ENCODE data around the gene POT1. TPM values are rescaled to one million over a fixed set of nuclear protein-coding genes. Genes with fewer than 3 reads are reported as not detected.

The POT1 gene
- total RNA-seq, 4 donors from 2014 or later = 25.5 to 50.4 (median 33.5) TPM

DNA sequence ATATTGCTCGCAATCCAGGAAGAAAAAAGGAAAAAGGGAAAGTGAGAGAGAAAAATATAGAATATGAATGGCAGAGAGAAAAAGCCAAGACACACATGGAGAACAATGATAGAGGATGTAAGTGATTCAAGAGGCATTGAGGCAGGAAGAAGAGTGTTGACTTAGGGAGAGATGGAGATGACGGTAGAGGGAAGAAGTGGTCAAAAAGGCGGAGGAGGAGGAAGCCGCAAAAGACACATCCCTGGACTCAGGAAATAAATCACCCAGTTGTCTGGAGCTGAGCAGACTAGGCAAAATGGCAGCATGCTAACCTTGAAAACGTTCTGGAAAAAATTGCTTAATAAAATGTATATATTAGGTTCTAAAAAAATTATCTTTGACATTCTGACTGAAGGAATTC, 146.4 kb downstream of the POT1 start:
- WGBS, 2 donors = 80 to 83% methylated on average over 5 of the region's 5 CpGs
- TF ChIP-seq POLR2A (IDR thresholded peaks at IDR 0.05) (no peak), EP300 (IDR thresholded peaks at IDR 0.05) (no peak)
- TF ChIP-seq, protein P1, sequence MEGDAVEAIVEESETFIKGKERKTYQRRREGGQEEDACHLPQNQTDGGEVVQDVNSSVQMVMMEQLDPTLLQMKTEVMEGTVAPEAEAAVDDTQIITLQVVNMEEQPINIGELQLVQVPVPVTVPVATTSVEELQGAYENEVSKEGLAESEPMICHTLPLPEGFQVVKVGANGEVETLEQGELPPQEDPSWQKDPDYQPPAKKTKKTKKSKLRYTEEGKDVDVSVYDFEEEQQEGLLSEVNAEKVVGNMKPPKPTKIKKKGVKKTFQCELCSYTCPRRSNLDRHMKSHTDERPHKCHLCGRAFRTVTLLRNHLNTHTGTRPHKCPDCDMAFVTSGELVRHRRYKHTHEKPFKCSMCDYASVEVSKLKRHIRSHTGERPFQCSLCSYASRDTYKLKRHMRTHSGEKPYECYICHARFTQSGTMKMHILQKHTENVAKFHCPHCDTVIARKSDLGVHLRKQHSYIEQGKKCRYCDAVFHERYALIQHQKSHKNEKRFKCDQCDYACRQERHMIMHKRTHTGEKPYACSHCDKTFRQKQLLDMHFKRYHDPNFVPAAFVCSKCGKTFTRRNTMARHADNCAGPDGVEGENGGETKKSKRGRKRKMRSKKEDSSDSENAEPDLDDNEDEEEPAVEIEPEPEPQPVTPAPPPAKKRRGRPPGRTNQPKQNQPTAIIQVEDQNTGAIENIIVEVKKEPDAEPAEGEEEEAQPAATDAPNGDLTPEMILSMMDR (IDR thresholded peaks at IDR 0.05) = no peak
- no peak overlapping the region for H3K27ac ChIP-seq

GRCh38 chr7:124781907-124782734, 147.5 kb downstream of the POT1 start:
- Histone ChIP-seq H3K36me3 (no peaks in the 10 kb centered on the region), H3K4me1 (no peaks in the 10 kb centered on the region), H3K27me3 (no peaks in the 10 kb centered on the region), H3K9me3 (no peaks in the 10 kb centered on the region), H3K4me3 (no peak overlapping the region), H3K27ac (no peak overlapping the region)
- no peak for DNase-seq (ENCODE audit: low spot score in 2 of 2)
- WGBS, 2 donors = 68 to 69% methylated on average over 12 of the region's 12 CpGs
- TF ChIP-seq POLR2A (IDR thresholded peaks at IDR 0.05) (no peak), EP300 (IDR thresholded peaks at IDR 0.05) (no peak)
- TF ChIP-seq, protein P1 (IDR thresholded peaks at IDR 0.05) = no peak

More for the DNA sequence above, 146.4 kb downstream of the POT1 start:
- no peak for DNase-seq (ENCODE audit: low spot score in 2 of 2)
- no peak overlapping the region for H3K4me3 ChIP-seq
- H3K9me3 ChIP-seq = no peaks in the 10 kb centered on the region
- no peaks in the 10 kb centered on the region for H3K27me3 ChIP-seq
- no peaks in the 10 kb centered on the region for H3K4me1 ChIP-seq
- no peaks in the 10 kb centered on the region for H3K36me3 ChIP-seq

DNA sequence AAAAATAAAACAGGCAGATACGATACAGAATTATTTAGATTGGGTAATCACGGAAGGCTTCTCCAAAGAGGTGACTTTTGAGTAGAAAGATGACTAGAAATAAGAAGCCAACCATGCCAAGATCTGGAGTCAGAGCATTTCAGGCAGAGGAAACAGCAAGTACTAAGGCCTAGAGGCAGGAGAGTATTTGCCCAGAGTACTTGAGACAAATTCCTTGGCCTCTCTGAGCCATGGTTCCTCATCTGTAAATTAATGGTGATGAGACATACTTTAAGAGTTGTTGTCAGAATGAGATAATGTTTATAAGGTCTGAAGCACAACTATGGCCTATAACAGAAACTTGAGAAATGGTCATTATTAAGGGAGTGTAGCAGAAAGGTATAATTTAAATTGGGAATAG, 148.2 kb downstream of the POT1 start:
- Histone ChIP-seq H3K27me3 (no peaks in the 10 kb centered on the region), H3K27ac (no peak overlapping the region)
- WGBS, 2 donors = 93% methylated on average over 2 of the region's 2 CpGs

DNA sequence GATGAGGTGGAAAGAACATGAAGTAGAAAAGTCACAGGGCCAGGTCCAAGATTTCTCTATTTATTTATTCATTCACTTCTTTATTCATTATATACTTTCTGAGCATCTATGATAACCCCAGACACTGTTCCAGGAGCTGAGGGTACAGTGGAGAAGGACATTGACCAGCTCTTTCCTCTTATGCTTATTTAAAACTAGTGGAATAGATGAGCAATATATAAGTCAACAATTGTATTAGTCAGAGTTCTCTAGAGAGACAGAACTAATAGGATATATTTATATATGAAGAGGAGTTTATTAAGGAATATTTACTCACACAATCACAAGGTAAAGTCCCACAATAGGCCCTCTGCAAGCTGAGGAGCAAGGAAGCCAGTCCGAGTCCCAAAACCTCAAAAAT, 149.0 kb downstream of the POT1 start:
- Histone ChIP-seq H3K27ac (no peak overlapping the region), H3K36me3 (no peaks in the 10 kb centered on the region), H3K4me1 (no peaks in the 10 kb centered on the region), H3K27me3 (no peaks in the 10 kb centered on the region), H3K4me3 (no peak overlapping the region), H3K9me3 (no peaks in the 10 kb centered on the region)
- TF ChIP-seq EP300 (IDR thresholded peaks at IDR 0.05) (no peak), POLR2A (IDR thresholded peaks at IDR 0.05) (no peak)
- TF ChIP-seq, protein P1 (IDR thresholded peaks at IDR 0.05) = no peak
- DNase-seq (ENCODE audit: low spot score in 2 of 2) = no peak
- 94 to 100% methylated on average over 1 of the region's 1 CpG for WGBS, 2 donors

More for the DNA sequence above, 148.2 kb downstream of the POT1 start:
- Histone ChIP-seq H3K4me3 (no peak overlapping the region), H3K4me1 (no peaks in the 10 kb centered on the region), H3K9me3 (no peaks in the 10 kb centered on the region), H3K36me3 (no peaks in the 10 kb centered on the region)
- DNase-seq (ENCODE audit: low spot score in 2 of 2) = no peak
- TF ChIP-seq, protein P1 (IDR thresholded peaks at IDR 0.05) = no peak
- TF ChIP-seq EP300 (IDR thresholded peaks at IDR 0.05) (no peak), POLR2A (IDR thresholded peaks at IDR 0.05) (no peak)

DNA sequence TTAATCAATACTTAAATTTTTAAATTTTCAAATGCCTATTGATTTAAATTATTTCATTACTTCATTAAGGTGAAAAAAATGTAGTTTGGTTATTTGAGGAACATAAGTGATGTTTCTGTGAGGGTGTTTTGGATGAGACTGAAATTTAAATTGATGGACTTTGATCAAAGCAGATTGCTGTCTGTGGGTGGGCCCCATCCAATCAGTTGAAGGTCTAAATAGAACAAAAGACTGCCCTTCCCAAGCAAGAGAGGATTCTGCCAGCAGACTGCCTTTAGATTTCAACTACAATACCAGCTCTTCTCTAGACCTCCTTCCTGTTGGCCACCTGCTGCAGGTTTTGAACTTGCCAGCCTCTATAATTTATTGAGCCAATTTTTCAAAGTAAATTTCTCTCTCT, 149.6 kb downstream of the POT1 start:
- no peak overlapping the region for H3K27ac ChIP-seq
- no peaks in the 10 kb centered on the region for H3K36me3 ChIP-seq
- no peaks in the 10 kb centered on the region for H3K27me3 ChIP-seq
- no peaks in the 10 kb centered on the region for H3K9me3 ChIP-seq
- TF ChIP-seq, protein P1 (IDR thresholded peaks at IDR 0.05) = no peak
- no peak for TF ChIP-seq EP300 (IDR thresholded peaks at IDR 0.05)
- no peak for TF ChIP-seq POLR2A (IDR thresholded peaks at IDR 0.05)
- DNase-seq (ENCODE audit: low spot score in 2 of 2) = no peak
- H3K4me3 ChIP-seq = no peak overlapping the region
- H3K4me1 ChIP-seq = no peaks in the 10 kb centered on the region

Data from tibial nerve (tissue), 4 donors.